ENCODE data around the gene COL4A6.

The COL4A6 gene

DNA sequence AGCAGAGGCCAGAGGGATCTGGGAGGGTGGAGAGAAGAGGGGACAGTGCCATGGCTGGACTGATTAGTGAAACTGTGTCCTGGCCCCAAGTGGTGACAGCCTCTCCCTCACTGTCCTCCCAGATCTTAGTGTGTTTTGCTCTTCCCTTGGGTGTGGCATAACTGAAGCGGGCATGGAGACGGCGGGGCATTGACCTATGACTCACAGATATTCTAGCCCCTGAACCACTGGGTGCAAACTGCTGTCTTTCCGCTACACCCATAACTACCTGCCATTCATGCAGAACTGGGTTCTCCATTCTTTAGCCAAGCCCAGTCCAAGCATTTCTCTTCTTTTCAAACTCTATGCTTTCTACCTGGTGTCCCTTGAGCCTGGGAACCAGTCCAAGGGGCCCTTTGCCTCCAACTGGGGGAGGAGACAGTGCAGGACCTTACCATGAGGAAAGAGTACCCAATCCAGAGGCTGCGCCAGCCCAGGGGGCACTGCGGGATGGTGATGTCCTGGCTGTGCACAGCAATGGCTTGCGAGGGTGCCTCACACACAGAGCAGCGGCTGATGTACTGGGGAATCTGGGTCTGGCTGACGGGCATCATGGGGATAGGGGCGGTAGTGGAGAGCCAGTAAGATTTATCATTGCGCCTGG, 279.1 kb downstream of the COL4A6 start:
- DNase-seq (ENCODE audit: low spot score) = peak; percentile 8

DNA sequence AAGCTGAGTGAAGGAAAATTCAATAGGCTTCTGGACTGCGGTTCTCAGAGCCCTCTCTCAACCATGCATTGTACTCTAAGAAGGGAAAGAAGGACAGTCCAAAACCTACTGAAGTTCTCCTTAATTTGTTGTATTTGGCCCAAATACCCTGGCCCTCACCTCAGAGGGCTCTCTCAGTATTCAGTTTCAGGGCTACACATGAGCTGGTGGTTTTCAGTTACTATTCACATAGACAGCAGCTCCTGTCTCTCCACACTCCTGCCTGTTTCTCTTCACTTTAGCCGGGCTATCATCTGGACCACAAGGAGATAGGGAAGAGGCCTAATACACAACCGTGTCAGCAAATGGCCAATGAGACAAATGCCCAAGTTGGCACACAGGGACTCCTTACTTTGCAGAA, 280.6 kb downstream of the COL4A6 start:
- DNase-seq (ENCODE audit: low spot score) = no peak

DNA sequence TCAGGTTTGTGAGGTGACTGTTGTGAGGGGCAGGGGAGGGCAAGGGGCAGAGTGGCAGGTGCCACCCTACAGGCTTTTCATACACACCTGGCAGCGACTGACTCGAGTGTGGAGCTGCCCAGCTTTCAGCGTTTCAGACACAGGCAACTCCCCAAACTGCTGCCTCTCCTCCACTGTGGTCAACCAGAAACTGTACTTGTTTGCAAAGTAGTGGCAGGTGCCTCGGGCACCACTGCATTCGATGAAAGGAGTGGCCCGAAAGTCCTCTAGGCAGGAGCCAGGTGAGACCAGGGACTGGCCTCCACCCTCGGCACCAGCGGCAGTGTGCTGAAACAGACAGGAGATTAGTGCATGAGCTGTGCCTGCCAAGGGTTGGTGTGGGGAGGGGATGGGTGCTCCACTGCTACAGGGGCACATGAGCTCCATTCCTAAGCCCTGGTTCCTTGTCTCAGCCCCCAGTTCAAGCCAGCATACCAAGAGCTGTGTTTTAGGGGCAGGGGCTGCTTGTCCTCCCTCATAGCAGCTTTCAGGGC, 281.2 kb downstream of the COL4A6 start:
- DNase-seq (ENCODE audit: low spot score) = no peak

DNA sequence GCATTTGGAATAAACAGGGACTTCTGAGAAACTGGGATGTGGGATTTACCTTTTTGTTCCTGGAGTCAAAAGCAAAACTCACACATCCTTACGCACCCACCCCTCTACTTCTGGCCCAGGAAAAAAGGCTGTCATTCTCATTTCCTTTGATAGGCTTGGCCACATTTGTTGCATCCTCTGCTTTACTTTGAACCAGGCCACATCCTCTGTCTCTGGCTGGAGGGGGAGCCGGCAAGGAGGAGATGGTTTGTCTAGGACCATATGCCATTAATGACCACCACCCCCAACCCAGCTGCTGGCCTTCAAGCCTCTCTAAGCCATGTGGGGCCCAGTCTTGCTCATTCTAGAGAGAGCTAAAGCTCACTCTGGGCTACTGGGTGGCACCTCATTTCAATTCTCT, 282.1 kb downstream of the COL4A6 start:
- no peak for DNase-seq (ENCODE audit: low spot score)

DNA sequence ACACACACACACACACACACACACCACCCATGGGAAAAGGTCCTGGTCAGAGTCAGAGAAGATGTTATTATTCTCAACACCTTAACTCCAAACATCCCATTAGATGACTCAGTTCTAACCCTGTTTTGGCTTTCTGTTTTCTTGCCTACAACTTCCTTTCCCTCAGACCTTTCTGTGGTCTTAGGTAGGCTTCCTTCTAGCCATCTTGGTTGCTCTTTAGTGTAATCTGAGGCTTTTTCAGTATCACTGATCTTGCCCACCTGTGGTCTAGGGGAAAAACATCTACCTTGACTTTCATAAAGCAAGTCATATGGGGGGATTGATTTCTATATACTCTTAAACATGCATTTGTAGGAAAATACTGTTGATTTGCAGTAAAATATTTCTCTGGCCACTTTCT, 289.7 kb downstream of the COL4A6 start:
- DNase-seq (ENCODE audit: low spot score) = no peak

DNA sequence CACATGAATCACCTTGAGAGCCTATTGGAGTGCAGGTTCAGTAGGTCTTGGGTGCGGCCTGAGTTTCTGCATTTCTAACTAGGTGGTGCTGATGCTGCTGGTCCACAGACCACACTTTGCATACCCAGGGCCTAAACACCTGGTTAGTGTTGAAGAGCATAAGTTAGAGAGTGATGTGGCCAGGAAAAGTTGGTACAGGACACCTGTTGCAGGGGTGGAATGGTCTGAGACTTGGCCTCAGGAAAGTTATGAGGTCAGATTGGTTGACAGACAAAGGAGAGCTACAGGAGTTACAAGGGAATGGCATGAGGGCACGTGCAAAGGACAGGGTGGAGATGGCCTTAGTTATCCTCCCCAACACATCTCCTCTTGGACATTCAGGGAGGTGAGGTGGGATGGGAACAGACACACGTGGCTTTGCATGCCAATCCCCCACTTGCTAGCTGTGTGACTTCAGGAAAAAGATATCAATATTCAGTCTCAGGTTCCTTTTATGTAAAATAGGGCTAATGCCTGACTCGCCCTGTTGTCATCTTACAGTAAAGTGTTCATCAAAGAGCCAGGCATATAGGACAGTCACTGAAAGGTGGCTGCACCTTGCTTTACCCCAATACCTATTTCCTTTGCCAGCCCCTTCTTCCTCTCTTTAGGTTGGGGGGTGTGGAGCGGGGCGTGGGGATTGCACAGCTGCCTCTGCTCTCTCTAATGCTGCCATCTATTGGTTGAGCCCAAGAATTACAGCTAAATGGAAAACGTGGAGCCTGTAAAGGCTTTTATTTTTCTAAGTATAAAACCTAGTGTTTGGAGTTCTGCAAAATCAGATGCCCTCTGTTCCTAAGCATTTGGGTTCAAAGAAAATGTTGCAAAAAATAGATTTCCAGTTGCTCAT, 299.2 kb downstream of the COL4A6 start:
- DNase-seq (ENCODE audit: low spot score) = peak; percentile 1

DNA sequence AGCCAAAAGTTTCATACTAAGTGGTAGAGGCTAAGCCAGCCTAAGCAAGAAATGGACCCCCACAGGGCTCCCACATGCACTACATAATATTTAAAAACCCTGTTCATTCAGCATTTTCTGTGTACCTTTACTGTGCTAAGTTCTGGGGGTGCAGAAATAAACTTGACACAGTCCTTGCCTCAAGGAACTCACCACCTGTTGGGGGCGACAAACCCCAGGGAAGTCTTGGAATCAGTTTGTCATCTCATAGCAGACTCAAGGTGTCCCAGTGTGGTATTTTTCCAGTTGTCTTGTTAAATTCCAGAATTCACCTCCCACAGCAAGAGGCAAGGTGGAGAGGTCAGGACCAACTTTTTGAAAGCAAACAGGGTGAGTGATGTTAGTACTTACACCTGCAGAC, 303.5 kb downstream of the COL4A6 start:
- no peak for DNase-seq (ENCODE audit: low spot score)

DNA sequence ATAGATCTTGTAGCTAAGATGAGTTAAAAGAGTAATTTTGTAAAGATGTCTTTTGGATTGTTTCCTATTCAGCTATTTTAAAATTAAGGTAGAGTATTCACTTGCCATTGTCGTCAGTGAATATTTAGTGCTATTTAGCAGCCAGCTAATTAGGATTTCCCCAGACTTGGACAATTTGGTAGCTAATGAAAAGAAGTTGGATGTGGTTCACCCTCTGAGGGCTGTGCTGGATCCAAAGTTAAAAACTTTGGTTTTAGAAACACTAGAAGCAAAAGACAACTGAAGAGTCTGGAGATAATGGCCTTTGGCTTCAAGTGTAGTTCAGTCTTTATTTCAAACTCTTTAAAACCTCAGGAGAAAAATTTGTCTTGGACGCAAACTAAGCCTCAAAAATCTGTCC, 305.3 kb downstream of the COL4A6 start:
- no peak for DNase-seq (ENCODE audit: low spot score)

DNA sequence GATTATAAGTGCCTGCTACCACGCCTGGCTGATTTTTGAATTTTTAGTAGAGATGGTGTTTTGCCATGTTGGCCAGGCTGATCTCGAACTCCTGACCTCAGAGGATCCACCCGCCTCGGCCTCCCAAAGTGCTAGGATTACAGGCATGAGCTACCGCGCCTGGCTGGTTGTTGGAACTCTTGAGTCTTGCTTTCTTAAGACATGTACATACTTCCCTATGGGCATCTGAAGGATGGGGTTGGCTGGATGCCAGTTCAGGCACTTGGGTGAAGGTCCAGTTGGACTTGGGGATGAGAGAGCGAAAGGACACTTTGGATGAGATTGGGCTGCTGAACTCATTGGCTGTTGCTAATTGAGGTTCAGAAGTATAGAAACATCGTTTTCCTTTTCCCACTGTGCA, 306.2 kb downstream of the COL4A6 start:
- no peak for DNase-seq (ENCODE audit: low spot score)

DNA sequence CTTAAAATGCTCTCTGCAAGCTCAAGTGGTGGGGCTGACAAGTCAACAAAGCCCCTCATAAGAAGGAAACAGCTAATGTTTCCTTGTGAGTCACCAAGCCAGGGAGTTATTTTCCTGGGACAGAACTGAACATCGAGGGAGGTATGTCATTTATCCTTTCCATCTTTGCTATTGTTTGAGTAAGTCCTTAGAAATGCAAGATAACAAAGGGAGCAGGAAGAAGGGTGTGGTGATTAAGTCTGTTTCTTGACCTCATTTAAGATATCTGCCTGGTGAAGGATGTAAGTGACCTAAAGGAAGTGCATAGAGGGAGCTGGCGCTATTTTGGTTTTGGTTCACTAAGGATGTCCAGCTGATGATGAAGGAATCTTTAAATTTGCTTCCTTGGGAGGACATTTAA, 306.8 kb downstream of the COL4A6 start:
- peak; percentile 76 for DNase-seq (ENCODE audit: low spot score)

DNA sequence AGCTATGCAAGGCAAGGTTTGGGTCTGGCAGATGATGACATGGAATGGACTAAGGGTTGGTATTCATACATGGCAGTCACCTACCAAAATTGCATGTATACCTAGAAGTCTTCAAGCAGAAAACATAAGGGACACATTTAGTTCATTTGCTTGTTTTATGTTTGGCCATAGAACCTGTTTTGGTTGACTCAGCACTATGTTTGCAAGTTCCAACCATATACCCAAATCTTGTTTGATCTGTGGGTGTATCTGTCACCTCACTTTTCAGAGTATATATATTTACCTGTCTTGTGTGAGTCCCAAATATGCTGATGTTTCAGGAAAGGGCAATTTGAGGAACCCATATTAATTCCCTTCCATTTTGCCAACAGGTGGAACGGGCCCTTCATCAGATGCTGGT, 307.3 kb downstream of the COL4A6 start:
- no peak for DNase-seq (ENCODE audit: low spot score)

DNA sequence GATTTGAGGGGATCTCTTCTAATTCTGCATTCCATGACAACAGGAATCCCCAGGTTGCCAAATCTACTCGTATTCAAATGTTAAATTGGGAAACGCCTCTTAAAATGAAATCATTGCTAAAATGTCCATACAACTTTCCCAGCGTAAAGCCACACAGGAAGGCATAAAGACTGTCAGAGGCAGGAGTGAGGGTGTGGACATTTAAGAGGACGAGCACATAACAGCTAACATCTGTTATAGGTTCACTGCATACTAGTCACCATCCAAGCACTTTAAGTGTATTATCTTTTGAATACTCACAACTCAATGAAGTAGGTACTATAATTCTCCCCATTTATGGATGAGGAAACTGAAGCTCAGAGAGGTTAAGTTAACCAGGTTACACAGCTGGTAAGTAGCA, 311.1 kb downstream of the COL4A6 start:
- no peak for DNase-seq (ENCODE audit: low spot score)

DNA sequence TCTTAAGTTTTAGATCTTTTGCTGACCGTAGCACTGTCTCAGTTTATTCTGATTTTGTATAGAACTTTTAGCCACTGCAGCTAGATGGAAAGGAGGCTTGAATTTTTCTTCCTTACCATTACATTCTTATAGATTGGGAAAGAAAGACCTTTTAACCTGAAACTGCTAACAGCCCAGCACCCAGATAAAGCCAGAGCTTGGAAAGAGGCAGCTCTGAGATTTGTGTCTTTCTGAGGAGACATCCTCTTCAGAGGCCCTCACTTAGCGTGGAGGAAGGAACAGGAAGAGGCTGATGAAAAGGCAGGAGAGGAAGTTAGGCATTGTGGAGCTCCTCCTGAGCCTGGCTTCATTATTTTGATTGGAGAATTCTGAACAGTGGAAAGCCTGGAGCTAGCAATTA, 311.6 kb downstream of the COL4A6 start:
- DNase-seq (ENCODE audit: low spot score) = no peak

DNA sequence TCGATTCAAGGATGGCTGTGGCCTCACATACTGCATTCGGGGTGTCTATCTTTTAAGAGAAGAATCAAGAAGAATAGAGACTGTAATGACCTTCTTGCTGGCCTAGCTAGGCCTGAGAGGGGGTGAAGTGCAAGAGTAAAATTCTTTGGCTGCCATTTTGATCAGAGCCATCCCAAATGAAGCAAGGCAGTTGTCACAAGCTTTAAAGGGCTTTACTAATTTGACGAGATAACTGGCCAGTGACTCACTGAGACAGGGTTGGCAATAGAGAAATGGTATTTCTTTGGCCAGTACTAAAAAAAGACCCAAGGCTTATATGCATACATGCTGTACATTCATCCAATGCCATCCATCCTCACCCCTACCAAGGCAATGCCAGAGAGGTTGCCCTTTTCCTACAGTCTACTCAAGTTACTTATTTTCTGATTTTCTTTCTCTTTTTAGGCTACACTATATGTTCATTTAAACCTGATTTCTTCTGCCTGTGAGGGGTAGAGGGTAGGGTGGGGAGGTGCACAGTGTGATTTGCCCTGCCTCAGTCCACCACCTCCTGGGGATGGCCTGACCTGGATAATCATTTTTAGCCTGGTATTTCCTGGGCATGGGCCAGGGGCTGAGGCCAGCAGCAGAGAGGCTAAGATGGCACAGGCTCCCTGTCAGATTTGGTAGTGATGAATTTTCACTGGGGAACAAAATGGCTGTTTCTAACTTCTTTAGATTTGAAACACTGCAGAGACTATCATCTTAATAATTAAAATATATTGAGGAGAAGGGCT, 314.4 kb downstream of the COL4A6 start:
- DNase-seq (ENCODE audit: low spot score) = no peak

DNA sequence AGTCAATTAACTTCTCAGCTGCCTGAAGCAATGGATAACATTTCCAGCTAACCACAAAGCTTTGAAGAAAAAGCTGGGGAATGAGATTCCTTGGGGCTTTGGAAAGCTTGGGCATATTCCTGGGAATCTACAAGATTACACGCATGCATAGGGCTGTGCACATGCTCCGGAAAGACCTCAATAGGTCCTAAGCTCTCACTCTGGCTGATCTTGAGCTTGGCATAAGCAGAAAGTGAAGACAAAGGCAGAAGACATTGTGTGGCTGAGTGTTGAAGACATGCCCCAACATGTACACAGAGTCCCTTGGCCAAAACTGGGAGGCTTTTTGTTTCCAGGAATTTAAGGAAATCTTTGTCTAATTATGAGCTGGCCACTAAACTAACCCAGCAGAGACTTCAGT, 315.5 kb downstream of the COL4A6 start:
- peak; percentile 3 for DNase-seq (ENCODE audit: low spot score)

DNA sequence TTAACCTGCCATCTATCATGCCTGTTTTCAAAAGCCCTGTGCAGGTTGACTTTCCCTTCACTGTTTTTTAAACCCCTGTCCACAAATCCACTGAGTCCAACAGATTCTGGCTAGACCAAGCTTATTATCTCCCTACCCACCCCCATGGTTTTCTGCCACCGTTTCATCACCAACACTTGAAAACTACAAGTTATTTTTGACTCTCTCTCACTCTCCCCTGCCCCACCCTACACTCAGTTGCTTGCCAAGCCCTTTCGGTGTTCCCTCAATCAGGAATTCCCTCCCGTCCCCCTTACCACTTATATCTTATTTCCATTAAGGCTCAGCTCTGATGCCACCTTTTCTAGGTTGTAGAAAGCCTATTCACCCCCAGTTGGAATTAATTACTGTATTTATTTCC, 316.9 kb downstream of the COL4A6 start:
- no peak for DNase-seq (ENCODE audit: low spot score)

DNA sequence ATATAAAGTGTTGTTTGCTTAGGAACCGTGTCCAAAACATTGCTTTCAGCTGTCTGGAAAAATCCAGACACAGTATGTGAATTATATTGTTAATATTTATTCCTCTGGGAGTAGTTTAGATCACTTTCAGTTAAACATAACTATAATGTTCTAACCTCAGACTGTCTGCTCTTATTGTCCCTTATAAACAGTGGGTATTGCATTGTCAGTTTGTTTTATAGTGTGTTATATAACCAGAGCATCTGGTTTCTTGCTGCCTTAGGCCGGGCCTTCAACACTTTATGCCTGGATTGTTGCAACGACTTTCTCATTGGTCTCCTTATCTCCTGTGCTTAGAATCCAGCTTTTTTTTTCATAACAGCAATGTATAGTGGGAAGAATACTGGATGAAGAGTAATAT, 320.2 kb downstream of the COL4A6 start:
- no peak for DNase-seq (ENCODE audit: low spot score)

DNA sequence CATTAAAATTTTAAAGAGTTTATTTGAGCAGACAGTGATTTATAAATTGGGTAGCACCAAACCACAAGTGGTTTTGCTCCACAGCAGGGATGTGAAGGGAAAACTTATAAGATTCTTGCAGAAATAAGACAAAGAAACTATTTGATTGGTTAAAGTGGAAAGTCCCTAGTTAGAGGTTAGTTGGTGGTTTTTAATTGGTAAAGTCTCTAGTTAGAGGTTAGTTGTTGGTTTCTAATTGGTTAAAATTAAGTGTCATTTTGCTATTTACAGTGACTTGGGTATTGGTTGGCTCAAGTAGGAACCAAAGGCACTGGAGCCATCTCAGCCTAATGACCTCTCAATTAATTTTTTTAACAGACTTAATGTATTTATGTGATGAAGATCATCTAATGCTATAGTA, 323.7 kb downstream of the COL4A6 start:
- no peak for DNase-seq (ENCODE audit: low spot score)
